ENCODE measurements around the gene FAM217A. TPM values are rescaled to one million over a fixed set of nuclear protein-coding genes. Genes with fewer than 3 reads are reported as not detected.

Gene FAM217A
- total RNA-seq, 2 donors from 2014 or later = not detected

DNA sequence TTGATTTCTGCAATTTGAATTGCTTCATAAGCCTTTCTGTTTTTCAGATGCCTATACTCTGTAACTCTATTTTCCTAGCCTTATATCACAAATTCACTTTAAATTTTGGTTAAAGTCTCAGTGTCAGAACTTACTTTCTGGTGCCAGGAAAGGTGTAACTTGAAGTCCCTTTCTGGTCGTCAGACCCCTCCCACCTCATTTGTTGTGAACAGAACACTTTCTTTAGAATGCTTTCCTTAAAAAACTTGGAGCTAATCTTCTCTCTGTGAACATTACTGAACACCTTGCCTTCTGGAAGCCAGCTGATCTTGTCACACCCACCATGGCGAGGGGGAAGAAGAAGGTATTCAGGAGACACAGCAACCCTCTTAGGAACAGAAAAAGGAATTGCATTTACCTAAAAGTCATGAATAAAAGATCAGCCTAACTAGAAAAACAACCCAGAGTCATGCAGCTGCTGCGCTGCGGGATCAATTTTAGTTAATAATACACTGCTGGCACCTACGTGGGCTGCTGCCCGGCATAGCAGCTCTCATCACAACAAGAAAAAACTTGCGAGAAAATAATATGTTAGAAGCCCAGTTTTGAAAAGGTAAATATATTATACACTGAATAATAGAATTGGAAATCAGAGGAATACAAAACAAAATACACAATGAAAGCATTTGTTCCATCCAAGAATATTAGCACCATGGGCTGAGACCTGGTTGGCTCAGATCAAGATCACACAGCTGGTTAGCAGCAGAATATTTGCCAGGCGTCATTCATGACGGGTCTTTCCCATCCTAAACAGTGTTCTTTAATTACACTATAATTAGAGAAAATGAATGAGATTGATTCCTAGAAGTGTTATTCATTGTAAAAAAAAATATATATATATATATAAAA lies 5.8 kb upstream of the FAM217A start:
- Histone ChIP-seq H3K9me3 (no peaks in the 10 kb centered on the region), H3K4me3 (no peak overlapping the region), H3K27ac (no peak overlapping the region), H3K27me3 (replicated peaks; ENCODE audit: insufficient read depth) (no peaks in the 10 kb centered on the region), H3K36me3 (no peaks in the 10 kb centered on the region), H3K4me1 (ENCODE audit: control insufficient read depth in 1 of 2, low read depth in 2 of 2) (no peaks in the 10 kb centered on the region)
- TF ChIP-seq, protein P1, sequence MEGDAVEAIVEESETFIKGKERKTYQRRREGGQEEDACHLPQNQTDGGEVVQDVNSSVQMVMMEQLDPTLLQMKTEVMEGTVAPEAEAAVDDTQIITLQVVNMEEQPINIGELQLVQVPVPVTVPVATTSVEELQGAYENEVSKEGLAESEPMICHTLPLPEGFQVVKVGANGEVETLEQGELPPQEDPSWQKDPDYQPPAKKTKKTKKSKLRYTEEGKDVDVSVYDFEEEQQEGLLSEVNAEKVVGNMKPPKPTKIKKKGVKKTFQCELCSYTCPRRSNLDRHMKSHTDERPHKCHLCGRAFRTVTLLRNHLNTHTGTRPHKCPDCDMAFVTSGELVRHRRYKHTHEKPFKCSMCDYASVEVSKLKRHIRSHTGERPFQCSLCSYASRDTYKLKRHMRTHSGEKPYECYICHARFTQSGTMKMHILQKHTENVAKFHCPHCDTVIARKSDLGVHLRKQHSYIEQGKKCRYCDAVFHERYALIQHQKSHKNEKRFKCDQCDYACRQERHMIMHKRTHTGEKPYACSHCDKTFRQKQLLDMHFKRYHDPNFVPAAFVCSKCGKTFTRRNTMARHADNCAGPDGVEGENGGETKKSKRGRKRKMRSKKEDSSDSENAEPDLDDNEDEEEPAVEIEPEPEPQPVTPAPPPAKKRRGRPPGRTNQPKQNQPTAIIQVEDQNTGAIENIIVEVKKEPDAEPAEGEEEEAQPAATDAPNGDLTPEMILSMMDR (IDR thresholded peaks at IDR 0.05) = no peak
- no peak for ATAC-seq (ENCODE audit: insufficient number of reproducible peaks, low FRiP score, low read depth)
- DNase-seq (ENCODE audit: low spot score) = no peak

DNA sequence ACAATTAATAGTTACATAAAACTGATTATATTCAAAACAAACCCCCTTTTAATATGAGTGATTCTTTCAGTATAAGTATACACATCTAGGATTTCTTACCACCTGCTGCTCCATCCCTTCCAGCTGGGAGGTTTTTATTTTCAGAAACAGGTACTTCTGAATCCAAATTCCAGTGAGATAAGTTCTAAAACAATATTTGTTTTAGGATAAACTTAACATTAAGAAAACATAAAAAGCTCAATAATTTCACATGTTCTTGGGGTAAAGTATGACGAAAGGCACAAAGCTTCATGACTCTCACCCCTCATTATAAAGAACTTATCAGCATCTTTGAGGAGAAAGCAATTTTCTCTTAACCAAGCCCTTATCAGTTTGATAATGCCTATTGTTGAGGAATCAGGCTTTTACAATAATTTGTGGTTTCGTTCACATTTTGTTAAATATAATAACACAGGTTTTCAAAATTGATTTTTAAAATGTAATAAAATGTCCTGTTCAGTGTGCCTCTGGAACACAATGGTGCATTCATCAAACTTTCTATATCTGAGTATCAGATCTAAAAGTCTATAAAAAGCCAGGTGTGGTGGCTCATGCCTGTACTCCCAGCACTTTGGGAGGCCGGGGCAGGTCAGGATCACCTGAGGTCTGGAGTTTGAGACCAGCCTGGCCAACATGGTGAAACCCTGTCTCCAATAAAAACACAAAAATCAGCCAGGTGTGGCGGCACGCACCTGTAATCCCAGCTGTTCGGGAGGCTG lies 4.3 kb downstream of the FAM217A start:
- TF ChIP-seq, protein P1 (IDR thresholded peaks at IDR 0.05) = no peak

DNA sequence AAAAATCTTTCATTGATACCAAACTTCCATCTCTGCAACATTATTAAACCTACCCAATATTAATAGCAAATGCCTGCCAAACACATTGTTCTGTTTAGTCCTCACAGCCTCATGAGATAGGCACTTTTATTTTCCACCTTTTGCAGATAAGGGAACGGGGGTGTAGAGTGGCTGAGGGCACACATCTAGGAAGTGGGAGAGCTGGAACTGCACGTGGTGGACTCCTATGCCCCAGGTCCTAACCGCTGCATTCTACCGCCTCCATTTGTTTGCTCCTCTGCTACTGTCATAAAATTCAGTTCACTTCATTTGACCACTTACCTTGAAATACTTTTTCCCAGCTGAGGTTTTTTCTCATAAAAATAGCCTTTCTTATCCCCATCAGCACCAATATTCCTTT lies 7.6 kb downstream of the FAM217A start:
- no peaks in the 10 kb centered on the region for H3K27me3 ChIP-seq (replicated peaks; ENCODE audit: insufficient read depth)
- no peaks in the 10 kb centered on the region for H3K4me1 ChIP-seq (ENCODE audit: control insufficient read depth in 1 of 2, low read depth in 2 of 2)
- DNase-seq (ENCODE audit: low spot score) (no peak), ATAC-seq (ENCODE audit: insufficient number of reproducible peaks, low FRiP score, low read depth) (no peak)
- H3K36me3 ChIP-seq = no peaks in the 10 kb centered on the region
- TF ChIP-seq, protein P1 (IDR thresholded peaks at IDR 0.05) = no peak
- no peaks in the 10 kb centered on the region for H3K9me3 ChIP-seq
- H3K4me3 ChIP-seq = no peak overlapping the region
- H3K27ac ChIP-seq = no peak overlapping the region

More for the DNA sequence above, 4.3 kb downstream of the FAM217A start:
- no peak overlapping the region for H3K4me3 ChIP-seq
- H3K36me3 ChIP-seq = no peaks in the 10 kb centered on the region
- DNase-seq (ENCODE audit: low spot score) = no peak
- no peak overlapping the region for H3K27ac ChIP-seq
- H3K4me1 ChIP-seq (ENCODE audit: control insufficient read depth in 1 of 2, low read depth in 2 of 2) = no peaks in the 10 kb centered on the region
- H3K27me3 ChIP-seq (replicated peaks; ENCODE audit: insufficient read depth) = no peaks in the 10 kb centered on the region
- H3K9me3 ChIP-seq = no peaks in the 10 kb centered on the region
- no peak for ATAC-seq (ENCODE audit: insufficient number of reproducible peaks, low FRiP score, low read depth)

DNA sequence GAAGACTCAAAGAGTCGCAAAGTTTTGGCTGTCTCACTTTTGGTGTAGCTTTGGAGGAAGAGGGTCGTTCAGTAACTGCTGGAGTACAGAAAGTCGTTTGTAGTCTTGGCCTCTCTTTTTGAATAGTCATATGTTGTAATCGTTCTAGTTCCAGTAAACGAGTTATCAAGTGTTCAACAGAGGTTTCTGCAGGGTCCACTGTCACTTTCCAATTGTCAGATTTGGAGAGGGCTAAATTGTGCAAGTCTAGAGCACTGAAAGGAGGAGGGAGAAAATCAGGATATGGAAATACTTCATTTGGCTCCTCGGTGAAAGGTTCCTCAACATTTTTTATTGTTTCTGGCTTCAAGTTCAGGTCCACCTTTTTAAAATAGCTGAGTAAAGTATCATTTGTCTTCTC lies 9.7 kb downstream of the FAM217A start:
- no peak overlapping the region for H3K4me3 ChIP-seq
- H3K36me3 ChIP-seq = no peaks in the 10 kb centered on the region
- no peak overlapping the region for H3K27ac ChIP-seq
- TF ChIP-seq, protein P1 (IDR thresholded peaks at IDR 0.05) = no peak
- no peak for ATAC-seq (ENCODE audit: insufficient number of reproducible peaks, low FRiP score, low read depth)
- no peaks in the 10 kb centered on the region for H3K27me3 ChIP-seq (replicated peaks; ENCODE audit: insufficient read depth)
- no peaks in the 10 kb centered on the region for H3K9me3 ChIP-seq
- DNase-seq (ENCODE audit: low spot score) = no peak
- H3K4me1 ChIP-seq (ENCODE audit: control insufficient read depth in 1 of 2, low read depth in 2 of 2) = no peaks in the 10 kb centered on the region

DNA sequence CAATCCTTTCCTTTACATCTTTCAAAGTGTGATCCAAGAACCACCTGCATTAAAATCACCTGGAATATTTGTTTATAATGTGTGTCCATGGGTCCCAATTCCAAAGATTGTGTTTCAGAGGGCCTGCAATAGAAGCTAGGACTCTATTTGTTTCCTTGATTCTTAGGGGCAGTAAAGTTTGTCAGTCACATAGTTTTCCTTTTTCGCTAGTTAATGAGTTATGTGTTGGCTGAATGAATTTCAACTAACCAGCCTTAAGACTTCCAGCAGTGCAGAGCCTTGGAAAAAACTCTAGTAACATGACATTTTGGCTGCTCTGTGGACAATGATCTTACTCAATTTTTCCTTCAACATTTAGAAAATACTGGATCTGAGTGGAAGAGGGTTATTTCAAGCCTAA lies 11.3 kb downstream of the FAM217A start:
- peaks cover 10% of the 10 kb centered on the region for H3K36me3 ChIP-seq
- ATAC-seq (ENCODE audit: insufficient number of reproducible peaks, low FRiP score, low read depth) = no peak
- no peak for DNase-seq (ENCODE audit: low spot score)
- no peaks in the 10 kb centered on the region for H3K4me1 ChIP-seq (ENCODE audit: control insufficient read depth in 1 of 2, low read depth in 2 of 2)
- no peaks in the 10 kb centered on the region for H3K27me3 ChIP-seq (replicated peaks; ENCODE audit: insufficient read depth)
- no peaks in the 10 kb centered on the region for H3K9me3 ChIP-seq
- no peak overlapping the region for H3K27ac ChIP-seq
- TF ChIP-seq, protein P1 (IDR thresholded peaks at IDR 0.05) = no peak
- H3K4me3 ChIP-seq = no peak overlapping the region
